Body of pancreas (tissue), 4 donors: Measurements from ENCODE around the gene GRID1.

ENCODE experiments used
- CTCF ChIP-seq, 7 experiments: fragments of 450-650 bp in 4 of 7; fragments of 200-600 bp in 3 of 7; sonication (generic) in 3 of 7; IDR thresholded peaks; one replicate each; pipeline ENCODE4 v1.5.1; 2016 to 2019; ENCODE audit warnings: antibody characterized with exemption in 7 of 7
- POLR2A ChIP-seq, 3 donors: fragments of 450-650 bp; IDR thresholded peaks; one replicate each; pipeline ENCODE4 v1.6.1; 2016; ENCODE audit warnings: antibody characterized with exemption in 3 of 3, mild to moderate bottlenecking in 2 of 3

GRCh38 chr10:86211691-86212390 lies 154.8 kb downstream of the GRID1 start:
- no peak for TF ChIP-seq POLR2A (IDR thresholded peaks at IDR 0.05)
- TF ChIP-seq CTCF (IDR thresholded peaks at IDR 0.05): no peak
